ENCODE results near the gene CBFA2T2. TPM values are rescaled to one million over a fixed set of nuclear protein-coding genes. Genes with fewer than 3 reads are reported as not detected.
"Not testable (repeated sequence)": the region's sequence is repeated elsewhere in the genome, so short reads cannot be mapped to it uniquely, and the experiment has no call there.

Gene CBFA2T2
- polyA plus RNA-seq, 3 donors: 4.1 to 5.8 (median 4.3) TPM

DNA sequence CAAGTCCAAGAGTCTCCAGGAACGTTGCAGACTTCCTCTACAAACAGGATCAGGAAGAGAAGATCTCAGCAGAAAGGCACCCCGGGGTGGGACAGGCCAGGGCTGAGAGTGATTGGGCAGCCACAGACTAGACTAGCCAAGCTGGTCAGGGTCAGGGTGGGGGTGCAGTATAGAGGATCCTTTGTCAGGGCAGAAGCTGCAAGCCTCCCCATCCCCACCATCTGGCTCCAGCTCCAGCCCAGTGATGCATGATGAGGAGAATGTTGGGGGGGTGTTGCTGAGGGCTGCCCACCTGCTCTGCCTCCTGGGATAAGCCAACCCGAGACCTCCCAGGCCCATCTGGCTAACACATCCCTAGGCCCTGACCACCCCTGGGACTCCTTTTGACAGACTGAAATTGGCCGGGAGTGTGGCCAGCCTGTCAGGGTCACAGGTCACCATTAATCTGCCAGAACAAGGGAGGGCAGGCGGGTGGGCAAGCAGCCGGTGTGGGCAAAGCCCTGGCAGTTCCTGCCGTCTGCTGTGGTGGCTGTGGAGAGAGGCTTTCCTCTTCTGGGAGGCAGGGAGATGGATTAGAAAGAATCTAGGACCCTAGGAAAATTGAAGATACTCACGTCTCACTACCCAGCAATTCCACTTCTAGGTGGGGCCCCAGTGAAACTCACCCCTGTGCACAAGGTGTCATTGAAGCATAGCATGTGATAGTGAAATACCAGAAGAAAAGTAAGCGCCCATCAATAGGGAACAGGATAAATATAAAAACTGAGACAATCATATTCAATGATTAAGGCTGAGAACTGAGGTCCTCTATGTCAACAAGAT, 24.2 kb upstream of the CBFA2T2 start:
- H3K27ac ChIP-seq (ENCODE audit: low read depth, low read length): no peak overlapping the region
- 58 to 72% (median 69%) methylated on average over 9 of the region's 9 CpGs for WGBS, 3 donors

GRCh38 chr20:33466303-33466646, 23.6 kb upstream of the CBFA2T2 start:
- WGBS, 3 donors: 60 to 93% (median 62%) methylated on average over 3 of the region's 3 CpGs
- no peak overlapping the region for H3K27ac ChIP-seq (ENCODE audit: low read depth, low read length)

DNA sequence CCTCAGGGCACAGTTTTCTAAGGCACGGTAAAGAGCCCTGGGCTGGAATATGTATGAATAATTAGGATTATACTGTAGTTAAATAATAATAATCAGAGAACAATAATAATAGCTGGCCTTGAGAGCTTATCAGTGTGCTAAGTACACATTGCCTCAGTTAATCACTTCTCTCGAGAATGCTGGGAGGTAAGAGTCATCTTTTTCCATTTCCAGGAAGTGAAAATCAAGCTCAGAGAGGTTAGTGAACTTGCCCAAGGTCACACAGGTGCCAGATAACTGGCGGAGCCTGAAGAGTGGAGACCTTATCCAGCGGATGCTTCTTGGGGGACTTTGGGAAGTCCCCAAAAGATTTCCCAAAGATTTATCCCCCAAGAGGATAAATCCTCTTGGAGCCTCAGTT, 19.4 kb upstream of the CBFA2T2 start:
- WGBS, 3 donors: 28 to 83% (median 68%) methylated on average over 4 of the region's 4 CpGs
- no peak overlapping the region for H3K27ac ChIP-seq (ENCODE audit: low read depth, low read length)

GRCh38 chr20:33470866-33471265, 19.0 kb upstream of the CBFA2T2 start:
- 78 to 86% (median 83%) methylated on average over 3 of the region's 3 CpGs for WGBS, 3 donors
- H3K27ac ChIP-seq (ENCODE audit: low read depth, low read length): no peak overlapping the region

GRCh38 chr20:33472868-33473435, 16.9 kb upstream of the CBFA2T2 start:
- no peak overlapping the region for H3K27ac ChIP-seq (ENCODE audit: low read depth, low read length)
- WGBS, 3 donors: 80 to 89% (median 88%) methylated on average over 7 of the region's 7 CpGs

- no peak overlapping the region for H3K27ac ChIP-seq (ENCODE audit: low read depth, low read length)
- WGBS, 3 donors: 79 to 84% (median 82%) methylated on average over 7 of the region's 7 CpGs
Observed at GRCh38 chr20:33474097-33474873, 15.6 kb upstream of the CBFA2T2 start.

DNA sequence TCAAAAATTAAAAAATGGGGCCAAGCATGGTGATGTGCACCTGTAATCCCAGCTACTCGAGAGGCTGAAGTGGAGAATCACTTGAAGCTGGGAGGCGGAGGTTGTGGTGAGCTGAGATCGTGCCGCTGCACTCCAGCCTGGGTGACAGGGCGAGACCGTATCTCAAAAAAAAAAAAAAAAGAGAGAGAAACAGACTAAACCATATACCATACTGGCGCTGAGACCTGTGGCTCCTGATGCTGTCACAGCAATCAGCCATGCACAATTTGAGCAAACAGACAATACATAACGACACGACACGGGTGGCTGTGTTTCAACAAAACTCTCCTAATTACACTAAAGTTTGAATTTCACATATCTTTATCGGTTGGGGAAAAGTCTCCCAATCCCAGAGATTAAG, 14.9 kb upstream of the CBFA2T2 start:
- WGBS, 3 donors: 85 to 90% (median 86%) methylated on average over 11 of the region's 11 CpGs
- no peak overlapping the region for H3K27ac ChIP-seq (ENCODE audit: low read depth, low read length)

- no peak overlapping the region for H3K27ac ChIP-seq (ENCODE audit: low read depth, low read length)
- 40 to 65% (median 42%) methylated on average over 14 of the region's 14 CpGs for WGBS, 3 donors
Observed at GRCh38 chr20:33475381-33476152, 14.3 kb upstream of the CBFA2T2 start.

GRCh38 chr20:33477386-33478234, 12.3 kb upstream of the CBFA2T2 start:
- no peak overlapping the region for H3K27ac ChIP-seq (ENCODE audit: low read depth, low read length)
- WGBS, 3 donors: 53 to 91% (median 84%) methylated on average over 7 of the region's 7 CpGs

GRCh38 chr20:33480048-33480447, 9.8 kb upstream of the CBFA2T2 start:
- 91 to 96% (median 93%) methylated on average over 5 of the region's 5 CpGs for WGBS, 3 donors
- no peak overlapping the region for H3K27ac ChIP-seq (ENCODE audit: low read depth, low read length)

GRCh38 chr20:33481431-33481941, 8.4 kb upstream of the CBFA2T2 start:
- H3K27ac ChIP-seq (ENCODE audit: low read depth, low read length): no peak overlapping the region
- 93 to 94% (median 93%) methylated on average over 8 of the region's 8 CpGs for WGBS, 3 donors

DNA sequence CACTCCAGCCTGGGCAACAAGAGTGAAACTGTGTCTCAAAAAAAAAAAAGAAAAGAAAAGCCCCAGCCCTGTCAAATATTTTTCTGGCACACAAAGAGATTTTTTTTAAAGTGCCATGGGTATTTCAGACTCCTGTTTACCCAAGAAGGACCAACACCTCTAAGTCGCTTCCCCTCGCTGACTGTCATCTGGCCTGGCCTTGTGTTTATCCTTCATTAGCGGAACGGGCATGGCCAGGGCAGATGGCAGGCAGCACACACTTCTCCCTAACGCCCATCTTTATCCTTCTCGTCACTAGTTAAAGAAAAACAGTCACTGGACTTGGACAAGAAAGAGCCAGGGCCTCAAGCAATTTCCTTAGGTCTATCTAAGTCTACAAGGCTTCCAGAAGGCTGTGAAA, 7.3 kb upstream of the CBFA2T2 start:
- H3K27ac ChIP-seq (ENCODE audit: low read depth, low read length): no peak overlapping the region
- WGBS, 3 donors: 76 to 92% (median 85%) methylated on average over 6 of the region's 6 CpGs

GRCh38 chr20:33483186-33483585, 6.7 kb upstream of the CBFA2T2 start:
- not testable (repeated sequence) for H3K27ac ChIP-seq (ENCODE audit: low read depth, low read length)
- 96 to 98% (median 96%) methylated on average over 5 of the region's 5 CpGs for WGBS, 3 donors

DNA sequence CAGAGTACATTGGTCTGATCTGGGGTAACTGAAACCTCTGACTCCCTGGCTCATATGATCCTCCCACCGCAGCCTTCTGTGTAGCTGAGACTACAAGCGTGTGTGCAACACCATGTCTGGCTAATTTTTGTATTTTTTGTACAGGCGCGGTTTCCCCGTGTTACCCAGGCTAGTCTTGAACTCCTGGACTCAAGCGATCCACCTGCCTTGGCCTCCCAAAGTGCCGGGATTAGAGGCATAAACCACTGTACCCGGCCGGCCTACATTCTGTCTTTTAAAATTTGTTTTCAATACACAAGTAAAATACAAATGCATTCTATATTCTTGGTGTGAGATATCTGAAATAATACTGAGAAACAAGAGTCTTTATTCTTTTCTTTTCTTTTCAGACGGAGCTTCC, 1.7 kb upstream of the CBFA2T2 start:
- H3K27ac ChIP-seq (ENCODE audit: low read depth, low read length): no peak overlapping the region
- WGBS, 3 donors: 90 to 96% (median 96%) methylated on average over 10 of the region's 10 CpGs

GRCh38 chr20:33488661-33489494, 1.0 kb upstream of the CBFA2T2 start:
- not testable (repeated sequence) for H3K27ac ChIP-seq (ENCODE audit: low read depth, low read length)
- WGBS, 3 donors: 93 to 95% (median 94%) methylated on average over 32 of the region's 32 CpGs

DNA sequence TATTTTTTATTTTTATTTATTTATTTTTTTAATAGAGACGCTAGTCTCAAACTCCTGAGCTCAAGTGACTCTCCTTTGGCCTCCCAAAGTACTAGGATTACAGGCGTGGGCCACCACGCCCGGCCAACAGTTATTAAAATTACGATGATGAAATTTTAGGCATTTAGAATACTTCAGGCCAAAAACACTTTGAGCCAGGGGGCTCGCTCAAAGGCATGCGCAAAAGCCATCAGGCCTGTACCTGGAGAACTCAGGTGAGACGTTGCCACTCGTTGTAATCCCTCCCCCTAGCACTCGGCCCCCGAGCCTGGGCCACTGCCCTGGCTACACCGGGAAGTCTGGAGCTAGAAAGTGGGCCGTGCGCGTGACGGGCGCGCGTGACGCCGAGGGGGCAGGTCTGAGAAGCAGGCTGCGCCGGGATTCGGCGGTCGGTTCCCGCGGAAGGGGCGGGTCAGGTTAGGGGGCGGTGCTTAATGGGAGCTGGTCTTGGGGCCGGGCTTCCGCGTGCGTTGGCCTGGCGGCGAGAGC, 337 bp upstream of the CBFA2T2 start:
- H3K27ac ChIP-seq (ENCODE audit: low read depth, low read length): no peak overlapping the region
- WGBS, 3 donors: 2 to 4% (median 3%) methylated on average over 33 to 36 of the region's 36 CpGs
